DND-41 (cell line): ENCODE measurements around the gene BLOC1S6.

Experiments
- ATAC-seq: fragments of 200-7000 bp; cut with Tn5 transposase; 3 replicates; pipeline ENCODE4 v1.9.1; 2021; ENCODE audit warnings: low read depth; ENCODE audit not compliant: insufficient read depth
- DNase-seq: peaks from one replicate; pipeline ENCODE4 v3.0.0-alpha.2; 2020
- H2AFZ ChIP-seq: 2 replicates; pipeline ENCODE4 v1.6.0; 2012; ENCODE audit warnings: low read depth, low read length
- H3K27ac ChIP-seq: 2 replicates; pipeline ENCODE4 v1.5.1; 2012; ENCODE audit warnings: low read length, inconsistent platforms
- H3K27me3 ChIP-seq: fragments of 200-600 bp; sonication (generic); 2 replicates; pipeline ENCODE4 v1.6.0; 2012; ENCODE audit warnings: low read length, mild to moderate bottlenecking, inconsistent platforms; ENCODE audit not compliant: insufficient read depth, poor library complexity
- H3K36me3 ChIP-seq: 2 replicates; pipeline ENCODE4 v1.5.1; 2012; ENCODE audit warnings: low read length, inconsistent platforms; ENCODE audit not compliant: insufficient read depth
- H3K4me1 ChIP-seq: 2 replicates; pipeline ENCODE4 v1.5.1; 2012; ENCODE audit warnings: mild to moderate bottlenecking, low read length; ENCODE audit not compliant: insufficient read depth
- H3K4me2 ChIP-seq: 2 replicates; pipeline ENCODE4 v1.6.0; 2012; ENCODE audit warnings: mild to moderate bottlenecking, moderate library complexity, low read length, inconsistent platforms; ENCODE audit not compliant: insufficient read depth
- H3K4me3 ChIP-seq, 2 experiments: fragments of 200-600 bp in 1 of 2; shearing (Covaris generic) in 1 of 2; 2 replicates each; pipeline ENCODE4 v1.5.1; 2012 to 2016; ENCODE audit warnings: inconsistent platforms in 2 of 2, low read length in 2 of 2, mild to moderate bottlenecking in 2 of 2, low read depth in 1 of 2, moderate library complexity in 1 of 2
- H3K79me2 ChIP-seq: 2 replicates; pipeline ENCODE4 v1.6.0; 2012; ENCODE audit warnings: low read length, inconsistent platforms; ENCODE audit not compliant: insufficient read depth
- H3K9ac ChIP-seq: 2 replicates; pipeline ENCODE4 v1.6.0; 2012; ENCODE audit warnings: low read depth, mild to moderate bottlenecking, inconsistent platforms, low read length, moderate library complexity
- H3K9me3 ChIP-seq: 2 replicates; pipeline ENCODE4 v1.5.1; 2012; ENCODE audit warnings: low read length, moderate library complexity, mild to moderate bottlenecking, inconsistent platforms; ENCODE audit not compliant: insufficient read depth, severe bottlenecking
- H4K20me1 ChIP-seq: 2 replicates; pipeline ENCODE4 v1.6.0; 2012; ENCODE audit warnings: low read length; ENCODE audit not compliant: insufficient read depth
- CTCF ChIP-seq: IDR thresholded peaks from 2 replicates; pipeline ENCODE4 v1.5.1; 2012; ENCODE audit warnings: borderline replicate concordance, low read length, moderate library complexity, mild to moderate bottlenecking; ENCODE audit not compliant: poor library complexity, severe bottlenecking; ENCODE audit errors: extremely low read depth
- EZH2 ChIP-seq: IDR thresholded peaks from 3 replicates; pipeline ENCODE4 v1.6.1; 2012; ENCODE audit warnings: borderline replicate concordance, low read depth, mild to moderate bottlenecking, moderate library complexity, low read length, inconsistent platforms; ENCODE audit not compliant: severe bottlenecking

BLOC1S6 gene

GRCh38 chr15:45657764-45658545 is 70.8 kb downstream of the BLOC1S6 start:
- ATAC-seq: no peak
- H3K27me3 ChIP-seq: no peaks in the 10 kb centered on the region

More at GRCh38 chr15:45657764-45658545, 70.8 kb downstream of the BLOC1S6 start:
- no peak for DNase-seq
- no peak overlapping the region for H3K27ac ChIP-seq
- H3K4me1 ChIP-seq: no peaks in the 10 kb centered on the region
- no peaks in the 10 kb centered on the region for H3K9me3 ChIP-seq
- no peak overlapping the region for H3K4me3 ChIP-seq
- no peaks in the 10 kb centered on the region for H3K36me3 ChIP-seq
- no peak overlapping the region for H3K4me2 ChIP-seq
- no peaks in the 10 kb centered on the region for H4K20me1 ChIP-seq
- TF ChIP-seq EZH2: no peak
- TF ChIP-seq CTCF: no peak
- H3K79me2 ChIP-seq: no peaks in the 10 kb centered on the region
- no peak overlapping the region for H2AFZ ChIP-seq
- H3K9ac ChIP-seq: no peak overlapping the region
